Panc1 (cell line): Measurements from ENCODE around the gene PLCB4.

ENCODE experiments used
- POLR2AphosphoS5 ChIP-seq: IDR thresholded peaks from 2 replicates; pipeline ENCODE4 v1.6.1; 2012; ENCODE audit warnings: mild to moderate bottlenecking, low read depth, low read length, moderate library complexity
- SIN3A ChIP-seq: IDR thresholded peaks from 2 replicates; pipeline ENCODE4 v1.6.1; 2012; ENCODE audit warnings: low read depth, mild to moderate bottlenecking, low read length, moderate library complexity, borderline replicate concordance; ENCODE audit not compliant: insufficient read depth
- TCF7L2 ChIP-seq: IDR thresholded peaks from 2 replicates; pipeline ENCODE4 v1.6.1; 2011; ENCODE audit warnings: mild to moderate bottlenecking, low read depth, low read length, inconsistent platforms
- TF ChIP-seq, protein P1 (sequence below): fragments of 450-650 bp; IDR thresholded peaks from 2 replicates; pipeline ENCODE4 v1.5.1; 2017; ENCODE audit warnings: mild to moderate bottlenecking
- TF ChIP-seq, protein P2 (sequence below), 2 experiments: IDR thresholded peaks; 2 replicates each; pipeline ENCODE4 v1.6.1; 2011 to 2012; ENCODE audit warnings: low read depth in 2 of 2, control low read depth in 1 of 2, low read length in 1 of 2, mild to moderate bottlenecking in 1 of 2, moderate library complexity in 1 of 2; ENCODE audit not compliant: insufficient read depth in 1 of 2

DNA sequence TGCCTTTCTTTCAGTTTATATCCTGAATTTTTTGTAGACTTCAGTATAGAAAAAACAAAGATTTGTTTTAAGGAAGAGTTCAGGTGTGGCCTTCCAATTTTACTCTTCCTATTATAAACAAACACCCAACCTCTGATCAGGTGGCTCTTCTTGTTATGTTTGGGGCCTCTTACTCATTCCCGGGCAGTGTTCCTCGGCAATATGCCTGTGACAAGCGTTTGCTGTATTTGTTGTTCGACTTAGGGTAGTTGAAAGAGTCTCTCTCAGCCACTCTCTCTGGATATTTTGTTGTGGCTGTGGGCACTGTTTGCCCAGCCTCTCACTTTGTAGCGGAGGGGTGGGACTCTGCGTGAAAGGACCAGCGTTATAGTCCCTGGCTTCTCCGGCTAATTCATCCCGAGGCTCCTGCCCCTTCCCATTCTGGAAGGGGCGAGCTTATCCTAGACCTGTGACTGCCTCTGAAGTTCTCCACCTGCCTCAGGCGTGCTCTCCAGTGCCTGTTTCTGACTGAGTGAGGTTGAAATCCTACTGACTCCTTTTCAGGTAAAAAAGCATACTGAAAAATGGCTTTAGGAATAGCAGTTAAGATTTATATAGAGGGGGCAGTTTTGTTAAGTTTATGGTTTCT, 97.4 kb downstream of the PLCB4 start:
- TF ChIP-seq, protein P1, sequence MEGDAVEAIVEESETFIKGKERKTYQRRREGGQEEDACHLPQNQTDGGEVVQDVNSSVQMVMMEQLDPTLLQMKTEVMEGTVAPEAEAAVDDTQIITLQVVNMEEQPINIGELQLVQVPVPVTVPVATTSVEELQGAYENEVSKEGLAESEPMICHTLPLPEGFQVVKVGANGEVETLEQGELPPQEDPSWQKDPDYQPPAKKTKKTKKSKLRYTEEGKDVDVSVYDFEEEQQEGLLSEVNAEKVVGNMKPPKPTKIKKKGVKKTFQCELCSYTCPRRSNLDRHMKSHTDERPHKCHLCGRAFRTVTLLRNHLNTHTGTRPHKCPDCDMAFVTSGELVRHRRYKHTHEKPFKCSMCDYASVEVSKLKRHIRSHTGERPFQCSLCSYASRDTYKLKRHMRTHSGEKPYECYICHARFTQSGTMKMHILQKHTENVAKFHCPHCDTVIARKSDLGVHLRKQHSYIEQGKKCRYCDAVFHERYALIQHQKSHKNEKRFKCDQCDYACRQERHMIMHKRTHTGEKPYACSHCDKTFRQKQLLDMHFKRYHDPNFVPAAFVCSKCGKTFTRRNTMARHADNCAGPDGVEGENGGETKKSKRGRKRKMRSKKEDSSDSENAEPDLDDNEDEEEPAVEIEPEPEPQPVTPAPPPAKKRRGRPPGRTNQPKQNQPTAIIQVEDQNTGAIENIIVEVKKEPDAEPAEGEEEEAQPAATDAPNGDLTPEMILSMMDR = no peak
- no peak for TF ChIP-seq POLR2AphosphoS5
- TF ChIP-seq SIN3A = no peak
- TF ChIP-seq, protein P2, sequence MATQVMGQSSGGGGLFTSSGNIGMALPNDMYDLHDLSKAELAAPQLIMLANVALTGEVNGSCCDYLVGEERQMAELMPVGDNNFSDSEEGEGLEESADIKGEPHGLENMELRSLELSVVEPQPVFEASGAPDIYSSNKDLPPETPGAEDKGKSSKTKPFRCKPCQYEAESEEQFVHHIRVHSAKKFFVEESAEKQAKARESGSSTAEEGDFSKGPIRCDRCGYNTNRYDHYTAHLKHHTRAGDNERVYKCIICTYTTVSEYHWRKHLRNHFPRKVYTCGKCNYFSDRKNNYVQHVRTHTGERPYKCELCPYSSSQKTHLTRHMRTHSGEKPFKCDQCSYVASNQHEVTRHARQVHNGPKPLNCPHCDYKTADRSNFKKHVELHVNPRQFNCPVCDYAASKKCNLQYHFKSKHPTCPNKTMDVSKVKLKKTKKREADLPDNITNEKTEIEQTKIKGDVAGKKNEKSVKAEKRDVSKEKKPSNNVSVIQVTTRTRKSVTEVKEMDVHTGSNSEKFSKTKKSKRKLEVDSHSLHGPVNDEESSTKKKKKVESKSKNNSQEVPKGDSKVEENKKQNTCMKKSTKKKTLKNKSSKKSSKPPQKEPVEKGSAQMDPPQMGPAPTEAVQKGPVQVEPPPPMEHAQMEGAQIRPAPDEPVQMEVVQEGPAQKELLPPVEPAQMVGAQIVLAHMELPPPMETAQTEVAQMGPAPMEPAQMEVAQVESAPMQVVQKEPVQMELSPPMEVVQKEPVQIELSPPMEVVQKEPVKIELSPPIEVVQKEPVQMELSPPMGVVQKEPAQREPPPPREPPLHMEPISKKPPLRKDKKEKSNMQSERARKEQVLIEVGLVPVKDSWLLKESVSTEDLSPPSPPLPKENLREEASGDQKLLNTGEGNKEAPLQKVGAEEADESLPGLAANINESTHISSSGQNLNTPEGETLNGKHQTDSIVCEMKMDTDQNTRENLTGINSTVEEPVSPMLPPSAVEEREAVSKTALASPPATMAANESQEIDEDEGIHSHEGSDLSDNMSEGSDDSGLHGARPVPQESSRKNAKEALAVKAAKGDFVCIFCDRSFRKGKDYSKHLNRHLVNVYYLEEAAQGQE (IDR thresholded peaks at IDR 0.05; ENCODE audit: insufficient read depth in 1 of 2, low read depth in 2 of 2, low read length in 1 of 2) = no peak
- no peak for TF ChIP-seq TCF7L2
